HepG2 (cell line): ENCODE data around the gene COA4. TPM values are rescaled to one million over a fixed set of nuclear protein-coding genes. Genes with fewer than 3 reads are reported as not detected.

ENCODE experiments used
- AHR ChIP-seq: IDR thresholded peaks from 2 replicates; pipeline ENCODE4 v1.6.1; 2018; ENCODE audit warnings: missing genetic modification reagents, missing compliant biosample characterization
- CREBL2 ChIP-seq: sonication (generic); formaldehyde crosslinking; IDR thresholded peaks from 2 replicates; pipeline ENCODE4 v1.8.1; 2023; ENCODE audit warnings: missing genetic modification reagents, mild to moderate bottlenecking, borderline replicate concordance
- GABPA ChIP-seq, 2 experiments: IDR thresholded peaks; 2 replicates each; pipeline ENCODE4 v1.6.1; 2011 to 2016; ENCODE audit warnings: low read depth in 2 of 2, low read length in 1 of 2, missing biosample characterization in 1 of 2, missing genetic modification characterization in 1 of 2
- GABPB1 ChIP-seq: IDR thresholded peaks from 2 replicates; pipeline ENCODE4 v1.6.1; 2016; ENCODE audit warnings: mild to moderate bottlenecking, missing genetic modification reagents, moderate library complexity, missing compliant biosample characterization
- HES4 ChIP-seq: sonication (generic); formaldehyde crosslinking; IDR thresholded peaks from 2 replicates; pipeline ENCODE4 v1.9.0; 2021; ENCODE audit warnings: mild to moderate bottlenecking, missing genetic modification reagents, borderline replicate concordance
- HNF1A ChIP-seq, 2 experiments: sonication (generic) in 1 of 2; formaldehyde crosslinking in 1 of 2; IDR thresholded peaks; 2 replicates each; pipeline versions ENCODE4 v1.4.0 to v1.6.1; 2016 to 2020; ENCODE audit warnings: borderline replicate concordance in 1 of 2, low read depth in 1 of 2, mild to moderate bottlenecking in 1 of 2, missing genetic modification reagents in 1 of 2
- JARID2 ChIP-seq: sonication (generic); formaldehyde crosslinking; IDR thresholded peaks from 2 replicates; pipeline ENCODE4 v1.8.1; 2023; ENCODE audit warnings: missing genetic modification reagents, inconsistent platforms; ENCODE audit not compliant: insufficient replicate concordance
- MTERF4 ChIP-seq: sonication (generic); formaldehyde crosslinking; IDR thresholded peaks from 2 replicates; pipeline ENCODE4 v1.8.0; 2023; ENCODE audit warnings: mild to moderate bottlenecking, missing genetic modification reagents
- NCOA5 ChIP-seq: sonication (generic); formaldehyde crosslinking; IDR thresholded peaks from 2 replicates; pipeline ENCODE4 v1.4.0; 2020; ENCODE audit warnings: missing genetic modification reagents
- REL ChIP-seq: sonication (generic); formaldehyde crosslinking; conservative IDR thresholded peaks from 2 replicates; pipeline ENCODE4 v1.8.0; 2022; ENCODE audit warnings: mild to moderate bottlenecking, missing genetic modification reagents, moderate library complexity
- SCMH1 ChIP-seq: sonication (generic); formaldehyde crosslinking; IDR thresholded peaks from 2 replicates; pipeline ENCODE4 v1.9.0; 2021; ENCODE audit warnings: missing genetic modification reagents, mild to moderate bottlenecking, borderline replicate concordance
- SRSF4 ChIP-seq: fragments of 200-400 bp; formaldehyde crosslinking; IDR thresholded peaks from one replicate; pipeline ENCODE4 v1.6.1; 2018; ENCODE audit warnings: mild to moderate bottlenecking, low read depth, low read length, moderate library complexity; ENCODE audit not compliant: poor library complexity, severe bottlenecking
- STAT6 ChIP-seq: sonication (generic); formaldehyde crosslinking; IDR thresholded peaks from 2 replicates; pipeline ENCODE4 v1.4.0; 2020; ENCODE audit warnings: missing genetic modification reagents, mild to moderate bottlenecking, borderline replicate concordance
- TOPORS ChIP-seq: sonication (generic); formaldehyde crosslinking; IDR thresholded peaks from 2 replicates; pipeline ENCODE4 v1.8.0; 2023; ENCODE audit warnings: mild to moderate bottlenecking, missing genetic modification reagents
- ZNF274 ChIP-seq: sonication (generic); formaldehyde crosslinking; IDR thresholded peaks from 2 replicates; pipeline ENCODE4 v1.5.1; 2020; ENCODE audit warnings: mild to moderate bottlenecking, missing genetic modification reagents
- ZNF430 ChIP-seq: sonication (generic); formaldehyde crosslinking; IDR thresholded peaks from 2 replicates; pipeline ENCODE4 v1.9.0; 2021; ENCODE audit warnings: mild to moderate bottlenecking, missing genetic modification reagents
- ZNF44 ChIP-seq: sonication (generic); formaldehyde crosslinking; IDR thresholded peaks from 2 replicates; pipeline ENCODE4 v1.5.1; 2020; ENCODE audit warnings: mild to moderate bottlenecking, missing genetic modification reagents
- ZNF775 ChIP-seq: sonication (generic); formaldehyde crosslinking; IDR thresholded peaks from 2 replicates; pipeline ENCODE4 v1.4.0; 2020; ENCODE audit warnings: missing genetic modification reagents, mild to moderate bottlenecking, moderate library complexity, borderline replicate concordance
- ZSCAN20 ChIP-seq: sonication (generic); formaldehyde crosslinking; IDR thresholded peaks from 2 replicates; pipeline ENCODE4 v1.4.0; 2020; ENCODE audit warnings: missing genetic modification reagents, mild to moderate bottlenecking, borderline replicate concordance
- polyA plus RNA-seq, 8 experiments: library from polyadenylated mRNA; depleted of rRNA in 3 of 8; stranded (reverse) in 7 of 8; unstranded in 1 of 8; fragments of >200 nt; fragmentation: Illumina TruSeq in 4 of 8; extraction: Trizol in 4 of 8; gene quantifications; 2 replicates each; pipeline versions ENCODE4 v1.2.1 to v1.2.3, GENCODE V29; 2011 to 2016; ENCODE audit warnings: low read depth in 4 of 8, missing spikeins in 1 of 8, mixed read lengths in 1 of 8; ENCODE audit not compliant: insufficient read depth in 1 of 8
- total RNA-seq, 5 experiments: library from RNA; depleted of rRNA; stranded (reverse); fragments of >200 nt; fragmentation: Illumina TruSeq; extraction: Trizol; gene quantifications; 2 replicates each; pipeline ENCODE4 v1.2.3, GENCODE V29; 2016; ENCODE audit warnings: low read depth in 1 of 5

Gene COA4
- total and polyA plus RNA-seq, 2 of the 13 experiments (the other 11 are each of a cell fraction or from before 2014, with no cell fraction given) = 107 to 109 TPM

GRCh38 chr11:73876424-73877310, at the start of gene COA4, which contains the start of gene PAAF1 (continued):
- TF ChIP-seq STAT6 (CRISPR knock-in tag) (peak; percentile 64; the same call in 1 of the 2 replicates), SRSF4 (no peak), ZNF44 (CRISPR knock-in tag) (0 out of 2 replicates have a peak, but pooled peaks have one; percentile 79), ZNF430 (CRISPR knock-in tag) (no peak; the same call in 1 of the 2 replicates), ZNF775 (CRISPR knock-in tag) (no peak), AHR (0 out of 2 replicates have a peak, but pooled peaks have one; percentile 82), SCMH1 (no peak), MTERF4 (no peak), HNF1A (IDR thresholded peaks at IDR 0.05; ENCODE audit: low read depth) (no peak), HNF1A (CRISPR knock-in tag; IDR thresholded peaks at IDR 0.05; ENCODE audit: borderline replicate concordance) (peak; percentile 71), CREBL2 (CRISPR knock-in tag) (peak; percentile 61; the same call in 1 of the 2 replicates), ZNF274 (CRISPR knock-in tag) (peak; percentile 95), GABPA (IDR thresholded peaks at IDR 0.05; ENCODE audit: low read depth, low read length) (peak; percentile 88), GABPA (CRISPR knock-in tag; IDR thresholded peaks at IDR 0.05; ENCODE audit: low read depth) (peak; percentile 96), JARID2 (no peak), ZSCAN20 (CRISPR knock-in tag) (no peak), GABPB1 (CRISPR knock-in tag) (peak; percentile 97), HES4 (no peak), REL (CRISPR knock-in tag) (no peak), TOPORS (CRISPR knock-in tag) (no peak), NCOA5 (no peak)
